Stomach (tissue), 9 donors: ENCODE measurements around the gene FAM114A1. TPM values are rescaled to one million over a fixed set of nuclear protein-coding genes. Genes with fewer than 3 reads are reported as not detected.

Experiments used
- DNase-seq, 2 donors: peaks; one replicate each; pipeline versions ENCODE4 v3.0.0 to v3.0.0-alpha.2; 2013 to 2019
- H3K27ac ChIP-seq, 5 donors: fragments of 200-600 bp in 4 of 5; sonication (generic) in 4 of 5; one replicate each; pipeline ENCODE4 v1.5.1; 2013 to 2019; ENCODE audit warnings: mild to moderate bottlenecking in 1 of 5, moderate library complexity in 1 of 5
- H3K27me3 ChIP-seq, 3 donors: fragments of 200-600 bp; sonication (generic); one replicate each; pipeline ENCODE4 v1.5.1; 2017 to 2019; ENCODE audit warnings: mixed run types in 1 of 3
- H3K36me3 ChIP-seq, 4 donors: fragments of 200-600 bp; sonication (generic); 1 replicate in 3 of 4; 2 replicates in 1 of 4; pipeline ENCODE4 v1.5.1; 2016 to 2019
- H3K4me1 ChIP-seq, 4 donors: fragments of 200-600 bp; sonication (generic); one replicate each; pipeline ENCODE4 v1.5.1; 2016 to 2019
- H3K4me3 ChIP-seq, 4 donors: fragments of 200-600 bp; sonication (generic) in 3 of 4; one replicate each; pipeline ENCODE4 v1.5.1; 2016 to 2019; ENCODE audit warnings: mild to moderate bottlenecking in 1 of 4
- H3K9me3 ChIP-seq, 4 donors: fragments of 200-600 bp; sonication (generic); one replicate each; pipeline ENCODE4 v1.5.1; 2016 to 2019
- CTCF ChIP-seq, 7 experiments: fragments of 450-650 bp in 4 of 7; fragments of 200-600 bp in 3 of 7; sonication (generic) in 3 of 7; IDR thresholded peaks; one replicate each; pipeline ENCODE4 v1.5.1; 2016 to 2019; ENCODE audit warnings: antibody characterized with exemption in 7 of 7, control low read depth in 2 of 7, mild to moderate bottlenecking in 1 of 7
- EP300 ChIP-seq: sonication (generic); formaldehyde crosslinking; IDR thresholded peaks from one replicate; pipeline ENCODE4 v1.6.1; 2017; ENCODE audit warnings: antibody characterized with exemption
- POLR2A ChIP-seq, 4 donors: fragments of 450-650 bp; IDR thresholded peaks; one replicate each; pipeline ENCODE4 v1.6.1; 2016; ENCODE audit warnings: antibody characterized with exemption in 4 of 4, control low read depth in 2 of 4, mild to moderate bottlenecking in 1 of 4, moderate library complexity in 1 of 4
- POLR2AphosphoS5 ChIP-seq, 3 donors: sonication (generic); formaldehyde crosslinking; IDR thresholded peaks; one replicate each; pipeline ENCODE4 v1.6.1; 2016; ENCODE audit warnings: antibody characterized with exemption in 3 of 3
- WGBS, 5 donors: extraction: QIAGEN DNeasy Blood & Tissue Kit in 3 of 5; methylation state at CpG; one replicate each; pipeline versions ENCODE4 v1.1.5 to v1.1.7; 2013 to 2018; 5-methylcytosine and 5-hydroxymethylcytosine counted together
- intact Hi-C: fragments of 100-400 bp; cut with DNase I; formaldehyde crosslinking; loops from one replicate; pipeline ENCODE4 v1.15.1; 2023; ENCODE audit warnings: low total_unique reads
- polyA plus RNA-seq, 3 donors: library from polyadenylated mRNA; stranded (reverse); fragments of 200-250 nt; gene quantifications; one replicate each; pipeline ENCODE4 v1.2.3, GENCODE V29; 2013
- total RNA-seq, 5 donors: library from RNA; depleted of rRNA; stranded (reverse); fragments of >200 nt; gene quantifications; one replicate each; pipeline versions ENCODE4 v1.1.0 to v1.2.3, GENCODE V29; 2014 to 2016
- donor health status: healthy with polysubstance abuse.
- donor health status: Bipolar disorder and iron deficiency.
- donor health status: healthy.

The FAM114A1 gene
- total and polyA plus RNA-seq, 8 donors, result 10.4 to 149 (median 47.9) TPM

GRCh38 chr4:38930204-38930603 lies 62.6 kb downstream of the FAM114A1 start:
- Histone ChIP-seq H3K4me3 (no peak overlapping the region), H3K36me3 (peaks cover 46 to 99% (median 92%) of the 10 kb centered on the region in 4 donors), H3K9me3 (no peaks in the 10 kb centered on the region), H3K4me1 (peaks cover 0 to 17% (median 0%) of the 10 kb centered on the region in 4 donors), H3K27me3 (no peaks in the 10 kb centered on the region), H3K27ac (peak overlapping the region in 1 of 5 donors; percentile 59)
- intact Hi-C loops, result no loop called here
- no peak for DNase-seq
- 41 to 79% (median 47%) methylated on average over 1 of the region's 1 CpG for WGBS, 5 donors
- no peak for TF ChIP-seq CTCF (IDR thresholded peaks at IDR 0.05)

- 77 to 88% (median 80%) methylated on average over 6 of the region's 6 CpGs for WGBS, 5 donors
- TF ChIP-seq CTCF (IDR thresholded peaks at IDR 0.05), result no peak
- TF ChIP-seq EP300, result no peak
- no peak for TF ChIP-seq POLR2AphosphoS5 (IDR thresholded peaks at IDR 0.05)
- TF ChIP-seq POLR2A (IDR thresholded peaks at IDR 0.05), result no peak
- Histone ChIP-seq H3K36me3 (peaks cover 49 to 99% (median 97%) of the 10 kb centered on the region in 4 donors), H3K4me1 (peaks cover 0 to 12% (median 0%) of the 10 kb centered on the region in 4 donors), H3K27ac (peak overlapping the region in 1 of 5 donors; percentile 59), H3K27me3 (no peaks in the 10 kb centered on the region), H3K4me3 (no peak overlapping the region), H3K9me3 (no peaks in the 10 kb centered on the region)
- DNase-seq, result no peak
- intact Hi-C loops, result no loop called here
Observed at GRCh38 chr4:38930707-38931106, 63.1 kb downstream of the FAM114A1 start.

GRCh38 chr4:38931125-38931524 lies 63.5 kb downstream of the FAM114A1 start:
- no peaks in the 10 kb centered on the region for H3K27me3 ChIP-seq
- no peak for DNase-seq
- 79 to 89% (median 84%) methylated on average over 5 of the region's 5 CpGs for WGBS, 5 donors
- intact Hi-C loops, result no loop called here
- H3K4me1 ChIP-seq, result peaks cover 0 to 8% (median 0%) of the 10 kb centered on the region in 4 donors
- H3K36me3 ChIP-seq, result peaks cover 50 to 100% (median 98%) of the 10 kb centered on the region in 4 donors
- H3K27ac ChIP-seq, result peak overlapping the region in 1 of 5 donors; percentile 59
- no peak for TF ChIP-seq POLR2A (IDR thresholded peaks at IDR 0.05)
- TF ChIP-seq EP300, result no peak
- TF ChIP-seq CTCF (IDR thresholded peaks at IDR 0.05), result no peak
- no peak for TF ChIP-seq POLR2AphosphoS5 (IDR thresholded peaks at IDR 0.05)
- no peaks in the 10 kb centered on the region for H3K9me3 ChIP-seq
- no peak overlapping the region for H3K4me3 ChIP-seq

GRCh38 chr4:38935391-38936073 lies 67.9 kb downstream of the FAM114A1 start:
- intact Hi-C loops, result no loop called here
- no peak for DNase-seq
- WGBS, 5 donors, result 73 to 90% (median 83%) methylated on average over 5 of the region's 5 CpGs
- TF ChIP-seq EP300 (no peak), CTCF (IDR thresholded peaks at IDR 0.05) (no peak), POLR2A (IDR thresholded peaks at IDR 0.05) (no peak), POLR2AphosphoS5 (IDR thresholded peaks at IDR 0.05) (no peak)
- no peaks in the 10 kb centered on the region for H3K27me3 ChIP-seq
- no peak overlapping the region for H3K4me3 ChIP-seq
- H3K9me3 ChIP-seq, result no peaks in the 10 kb centered on the region
- no peak overlapping the region for H3K27ac ChIP-seq
- H3K4me1 ChIP-seq, result no peaks in the 10 kb centered on the region
- H3K36me3 ChIP-seq, result peaks cover 33 to 100% (median 94%) of the 10 kb centered on the region in 4 donors
